Posterior vena cava (tissue), 2 donors: ENCODE measurements around the gene WFDC12. TPM values are rescaled to one million over a fixed set of nuclear protein-coding genes. Genes with fewer than 3 reads are reported as not detected.

Source experiments
- DNase-seq: peaks from one replicate; pipeline ENCODE4 v3.0.0-alpha.2; 2020; ENCODE audit warnings: low spot score
- intact Hi-C, 2 donors: fragments of 100-400 bp; cut with DNase I; formaldehyde crosslinking; loops; one replicate each; pipeline versions ENCODE4 v1.14.1 to v1.14.2; 2022 to 2023
- total RNA-seq, 2 donors: library from RNA; stranded (reverse); fragmentation: NEBNext Ultra II Directional; extraction: Animal tissue kit (Norgen Biotek cat#: 25700); gene quantifications; one replicate each; pipeline ENCODE4 v1.2.1, GENCODE V29; 2021
- donor health status: DM: yes; HTN: yes; CAD: no.
- donor health status: DM: yes; HTN: yes; CAD: no.

WFDC12 gene
- total RNA-seq, 2 donors from 2014 or later: not detected

DNA sequence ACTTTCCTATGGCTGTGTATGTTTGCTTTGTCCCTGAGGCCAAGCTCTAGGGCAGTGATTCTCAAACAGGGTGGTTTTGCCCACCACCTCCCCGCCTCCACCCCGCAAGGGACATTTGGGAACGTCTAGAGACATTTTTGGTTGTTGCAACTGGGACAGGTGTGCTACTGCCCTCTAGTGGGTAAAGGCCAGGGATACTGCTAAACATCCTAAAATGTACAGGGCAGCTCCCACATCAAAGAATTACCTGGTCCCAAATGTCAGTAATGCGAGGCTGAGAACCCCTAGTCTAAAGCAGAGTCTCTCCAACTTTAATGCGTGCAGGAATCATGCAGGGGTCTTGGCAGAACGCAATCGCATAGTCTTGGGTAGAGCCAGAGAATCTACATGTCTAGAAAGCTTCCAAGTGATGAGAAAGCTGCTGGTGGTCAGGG, 28.4 kb downstream of the WFDC12 start:
- DNase-seq: no peak
- intact Hi-C loops: no loop called here

DNA sequence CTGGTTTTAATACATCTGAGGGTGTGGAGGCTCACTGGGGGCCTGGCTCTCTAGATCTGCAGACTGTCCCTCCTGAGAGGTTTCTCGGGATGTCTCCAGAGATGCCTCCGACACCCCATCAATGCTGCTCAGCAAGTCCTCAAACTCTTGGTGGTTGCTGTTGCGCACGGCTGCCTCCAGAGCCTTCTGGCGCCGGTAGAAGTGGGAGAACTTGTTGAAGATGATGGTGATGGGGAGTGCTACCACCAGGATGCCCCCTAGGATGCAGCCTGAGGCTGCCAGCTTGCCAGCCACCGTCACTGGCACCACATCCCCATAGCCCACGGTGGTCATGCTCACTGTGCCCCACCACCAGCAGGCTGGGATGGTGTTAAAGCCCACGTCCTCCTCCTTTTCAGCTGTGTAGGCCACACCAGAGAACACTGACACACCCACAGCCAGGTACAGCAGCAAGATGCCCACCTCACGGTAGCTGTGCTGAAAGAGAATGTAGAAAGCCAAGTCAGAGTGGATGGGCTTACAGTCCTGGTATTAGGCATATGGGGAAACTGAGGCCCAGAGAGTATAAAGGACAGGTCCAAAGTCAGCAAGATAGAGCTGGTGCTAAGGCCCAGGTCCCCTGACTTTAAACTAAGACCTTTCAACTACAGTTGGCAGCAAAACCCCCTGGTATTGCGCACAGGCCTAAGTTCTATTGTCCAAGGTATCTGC, 29.2 kb downstream of the WFDC12 start:
- no peak for DNase-seq
- intact Hi-C loops: no loop called here

DNA sequence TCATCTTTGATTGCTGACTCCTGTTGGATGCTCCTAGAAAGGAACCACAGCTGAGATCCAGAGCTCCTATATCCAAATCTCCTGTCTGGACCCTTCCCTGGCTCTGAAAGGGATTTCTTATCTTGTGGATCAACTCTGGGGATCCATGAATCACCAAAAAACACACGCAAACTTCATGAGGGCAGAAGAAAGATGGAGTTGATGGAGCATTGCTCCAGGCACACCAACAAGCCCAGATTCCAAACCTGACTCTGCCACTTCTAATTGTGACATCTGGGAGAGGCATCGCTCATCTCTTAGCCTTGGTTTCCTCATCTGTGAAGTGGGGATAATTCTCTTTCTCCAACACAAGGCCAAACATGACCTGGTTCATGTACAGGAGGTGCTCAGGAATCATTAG, 30.1 kb downstream of the WFDC12 start:
- no peak for DNase-seq
- intact Hi-C loops: no loop called here

DNA sequence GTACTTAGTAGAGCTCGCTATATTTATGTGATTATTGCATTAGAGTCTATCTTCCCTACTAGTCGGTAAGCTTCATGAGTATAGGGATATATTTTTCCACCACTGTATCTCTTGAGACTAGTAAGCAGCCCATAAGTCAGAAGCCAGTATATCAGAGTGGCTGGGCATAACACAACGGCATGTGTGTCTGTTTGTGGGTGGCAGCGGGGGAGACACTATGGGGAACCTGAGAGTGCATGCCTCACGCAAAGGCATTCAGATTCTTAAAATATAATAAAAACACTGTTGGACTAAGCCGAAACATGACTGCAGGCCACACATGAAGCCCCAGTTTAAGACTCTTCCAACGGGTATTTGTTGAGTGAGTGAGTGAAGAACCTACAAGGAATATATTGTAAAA, 31.4 kb downstream of the WFDC12 start:
- DNase-seq: no peak
- intact Hi-C loops: loop anchor here in 1 of 2 donors (2.0 kb wide), 1 partner anchor 82 kb away; no protein-coding TSS in a partner anchor

DNA sequence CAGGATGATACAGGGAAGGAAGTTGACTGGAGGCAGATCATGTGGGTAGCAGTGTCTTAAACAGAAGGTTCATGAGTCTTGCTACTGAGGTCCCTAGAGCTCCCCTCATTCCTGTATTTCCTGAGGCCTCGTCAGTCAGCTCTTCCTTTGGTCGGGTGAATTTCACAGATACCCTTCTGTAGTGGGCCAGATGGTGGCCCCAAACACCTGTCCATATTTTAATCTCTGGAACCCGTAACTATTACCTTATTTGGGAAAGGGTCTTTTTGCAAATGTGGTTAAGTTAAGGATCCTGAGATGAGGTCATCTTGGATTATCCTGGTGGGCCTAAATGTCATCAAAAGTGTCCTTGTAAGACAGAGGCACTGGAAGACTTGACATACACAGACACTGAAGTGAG, 32.9 kb downstream of the WFDC12 start:
- DNase-seq: no peak
- intact Hi-C loops: no loop called here

DNA sequence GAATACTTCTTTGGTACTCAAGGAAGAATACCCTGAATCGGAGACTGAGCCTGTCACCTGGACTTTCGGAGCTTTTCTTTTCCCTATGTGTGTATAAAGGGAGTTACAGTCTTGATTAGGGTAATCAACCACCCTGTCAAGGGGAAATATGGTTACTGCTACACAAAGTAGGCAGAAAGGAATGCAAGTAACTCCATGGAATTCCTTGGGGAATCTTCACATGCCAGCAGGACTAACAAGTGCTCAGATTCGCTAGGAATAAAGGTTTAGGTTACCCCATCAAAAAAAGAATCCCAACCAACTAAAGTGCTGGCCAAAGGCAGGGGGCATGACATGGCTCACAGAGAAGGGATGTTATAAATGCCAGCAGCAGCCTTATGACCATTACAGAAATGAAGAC, 33.8 kb downstream of the WFDC12 start:
- no peak for DNase-seq
- intact Hi-C loops: no loop called here

DNA sequence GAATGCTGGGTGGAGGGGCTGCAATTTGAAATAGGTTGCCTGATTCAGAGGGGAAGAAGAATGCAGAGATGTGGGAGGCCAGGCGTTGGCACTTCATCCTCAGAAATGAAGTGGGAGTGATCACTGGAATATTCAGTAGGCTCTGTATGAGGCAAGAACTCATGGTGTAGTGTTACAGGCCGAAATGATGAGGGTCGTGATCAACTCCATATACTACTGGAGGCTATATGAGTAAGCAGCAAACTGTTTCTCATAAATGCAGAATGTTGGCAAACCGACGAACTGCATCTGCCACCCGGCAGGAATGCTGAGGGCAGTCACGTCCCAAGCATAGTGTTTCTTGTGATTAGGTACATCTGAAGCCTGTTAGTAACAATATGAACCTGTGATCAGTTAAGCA, 36.0 kb downstream of the WFDC12 start:
- DNase-seq: no peak
- intact Hi-C loops: no loop called here

DNA sequence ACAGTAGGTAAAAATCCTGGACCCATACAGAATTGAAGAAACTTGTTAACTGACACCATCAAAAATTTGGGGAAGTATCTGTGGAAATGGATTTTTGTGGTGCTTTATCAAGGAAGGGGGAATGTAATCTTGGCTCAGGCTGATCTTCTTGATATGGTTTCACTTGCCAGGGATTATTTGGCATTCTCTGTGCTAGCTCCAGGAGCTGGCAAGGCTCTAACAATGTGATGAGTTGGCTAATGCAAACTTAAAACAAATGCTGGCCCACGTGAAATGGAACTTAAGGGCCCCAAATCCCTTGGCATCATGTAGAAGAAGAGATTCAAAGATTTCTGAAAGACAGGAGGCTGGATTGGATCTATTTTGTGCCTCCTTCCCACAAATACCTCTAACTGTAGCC, 36.5 kb downstream of the WFDC12 start:
- no peak for DNase-seq
- intact Hi-C loops: no loop called here

DNA sequence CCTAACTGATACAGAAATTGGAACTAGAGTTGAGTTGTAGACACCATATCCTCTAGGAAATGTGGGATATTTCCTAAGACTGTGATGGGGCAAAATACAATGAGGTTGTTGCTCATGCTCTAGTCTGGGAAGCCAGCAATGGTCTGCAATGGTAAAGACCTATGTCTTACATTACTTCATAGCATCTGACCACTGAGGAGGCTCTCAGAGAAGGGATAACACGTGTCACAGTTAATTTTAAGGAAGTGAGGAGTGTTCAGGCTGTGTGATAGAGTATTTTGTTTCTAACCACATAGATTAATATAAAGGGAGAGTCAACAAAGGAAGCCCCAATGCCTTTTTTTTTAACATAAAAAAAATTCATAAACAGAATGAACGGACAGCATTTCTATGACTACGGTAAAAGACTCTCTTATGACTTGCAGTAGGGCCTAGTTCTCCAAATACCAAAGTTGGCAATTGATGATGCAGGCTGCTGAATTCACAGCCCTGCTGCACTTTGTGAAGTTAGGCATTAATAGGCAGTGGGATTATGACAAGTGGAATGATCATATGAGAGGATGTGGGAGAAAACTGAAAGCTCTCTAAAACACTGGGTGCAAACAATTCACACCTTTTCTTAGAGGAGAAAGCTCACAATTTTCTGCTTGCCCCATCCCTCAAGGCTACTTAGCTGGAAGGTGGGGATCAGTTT, 37.0 kb downstream of the WFDC12 start:
- no peak for DNase-seq
- intact Hi-C loops: no loop called here

DNA sequence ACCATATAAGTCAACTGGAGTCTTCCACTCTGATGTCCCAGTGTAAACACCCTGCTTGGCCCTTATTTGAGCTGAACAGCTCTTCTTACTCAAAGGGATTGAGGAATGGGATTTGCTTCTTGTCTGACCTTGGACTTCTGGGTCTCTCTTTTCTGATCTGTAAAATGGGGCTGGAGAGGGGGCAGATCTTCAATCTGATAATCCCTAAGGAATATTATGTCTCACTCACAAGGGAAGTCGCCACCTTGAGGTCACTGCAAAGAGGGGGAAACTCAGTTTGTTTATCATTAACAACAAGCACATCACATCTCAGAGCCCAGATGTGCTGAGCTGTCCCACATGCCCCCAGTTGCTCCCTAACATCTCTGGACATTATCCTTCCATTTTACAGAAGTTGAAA, 38.4 kb downstream of the WFDC12 start:
- no peak for DNase-seq
- intact Hi-C loops: no loop called here

DNA sequence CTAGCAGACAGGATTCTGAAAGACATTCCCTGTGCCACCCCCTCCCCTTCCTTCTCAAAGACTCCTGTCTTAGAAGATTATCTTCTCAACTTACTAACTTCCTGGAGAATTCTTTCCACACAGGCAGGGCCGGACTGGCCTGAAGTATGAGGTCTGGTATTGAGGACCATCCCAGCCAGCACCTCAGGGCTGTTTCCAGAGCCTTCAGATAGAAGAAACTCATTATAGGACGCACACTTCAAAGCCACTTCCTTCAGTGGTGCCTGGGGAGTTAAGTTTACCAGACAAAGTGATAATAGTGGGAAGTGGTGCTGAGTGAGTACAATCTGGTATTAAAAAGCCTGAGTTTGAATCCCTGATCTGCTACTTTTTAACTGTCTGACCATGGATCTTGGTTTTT, 39.0 kb downstream of the WFDC12 start:
- intact Hi-C loops: no loop called here
- no peak for DNase-seq

DNA sequence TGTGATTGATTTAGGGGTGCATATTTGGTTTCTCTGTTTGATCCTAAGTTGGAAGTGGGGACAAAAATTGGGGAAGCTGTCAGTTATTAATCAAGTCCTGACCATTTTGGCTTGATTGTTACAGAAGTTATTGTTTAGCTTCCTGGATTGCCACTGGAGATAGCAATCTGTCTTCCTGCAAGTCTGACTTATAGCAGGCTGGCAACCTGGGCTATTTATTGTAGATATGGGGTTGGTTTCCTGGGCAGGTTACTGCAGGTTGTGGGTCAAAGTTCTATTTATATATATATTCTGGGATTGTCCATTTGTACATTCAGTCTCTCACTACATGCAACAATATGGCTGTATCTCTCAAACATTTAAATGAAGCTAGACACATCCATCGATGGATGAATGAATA, 41.1 kb downstream of the WFDC12 start:
- intact Hi-C loops: no loop called here
- no peak for DNase-seq

DNA sequence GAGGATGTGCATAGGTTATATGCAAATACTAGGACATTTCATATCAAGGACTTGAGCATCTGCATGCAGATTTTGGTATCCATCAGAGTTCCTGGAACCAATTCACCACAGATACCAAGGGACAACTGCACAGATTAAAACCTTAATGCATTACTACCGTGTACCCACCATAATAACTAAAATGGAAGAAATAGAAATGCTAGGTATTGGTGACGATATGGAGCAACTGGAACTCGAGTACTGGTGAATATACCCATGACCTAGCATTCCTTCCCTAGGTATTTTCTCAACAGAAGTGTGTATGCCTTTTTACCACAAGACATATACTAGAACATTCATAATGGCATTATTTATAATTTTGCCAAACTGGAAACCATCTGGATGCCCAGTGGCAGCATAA, 41.8 kb downstream of the WFDC12 start:
- no peak for DNase-seq
- intact Hi-C loops: no loop called here

DNA sequence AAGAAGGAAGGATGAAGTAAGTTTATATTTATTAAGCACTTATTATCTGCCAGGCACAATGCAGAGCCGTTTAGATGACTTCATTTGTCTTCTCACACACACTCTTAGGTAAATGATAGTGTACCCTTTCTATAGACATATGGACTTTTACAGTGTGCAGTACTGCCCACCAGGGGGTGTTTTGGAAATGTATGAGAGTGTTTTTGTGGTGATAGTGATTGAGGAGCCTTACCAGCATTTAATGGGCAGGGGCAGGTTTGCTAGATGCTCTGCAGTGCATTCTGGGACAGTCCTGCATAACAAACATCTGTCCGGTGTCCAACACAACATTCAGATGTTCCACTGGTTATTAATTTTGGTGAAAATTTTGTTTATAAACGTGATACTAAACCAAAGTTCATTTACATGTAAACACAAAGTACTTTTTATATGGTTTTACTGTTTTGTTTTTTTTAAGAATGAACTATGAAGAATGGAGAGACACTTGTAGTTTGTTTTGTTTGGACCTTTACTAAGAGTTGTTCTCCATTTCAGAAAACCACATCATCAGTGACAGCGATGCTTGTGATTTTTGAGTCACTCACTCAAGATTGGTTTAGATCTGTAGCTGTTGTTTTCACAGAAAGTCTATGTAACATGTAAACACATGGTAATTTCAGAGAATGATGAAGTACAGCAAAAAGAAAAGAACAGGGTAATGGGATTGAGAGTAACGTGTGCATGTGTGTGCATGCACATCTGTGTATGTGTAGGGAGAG, 43.2 kb downstream of the WFDC12 start:
- DNase-seq: no peak
- intact Hi-C loops: no loop called here

DNA sequence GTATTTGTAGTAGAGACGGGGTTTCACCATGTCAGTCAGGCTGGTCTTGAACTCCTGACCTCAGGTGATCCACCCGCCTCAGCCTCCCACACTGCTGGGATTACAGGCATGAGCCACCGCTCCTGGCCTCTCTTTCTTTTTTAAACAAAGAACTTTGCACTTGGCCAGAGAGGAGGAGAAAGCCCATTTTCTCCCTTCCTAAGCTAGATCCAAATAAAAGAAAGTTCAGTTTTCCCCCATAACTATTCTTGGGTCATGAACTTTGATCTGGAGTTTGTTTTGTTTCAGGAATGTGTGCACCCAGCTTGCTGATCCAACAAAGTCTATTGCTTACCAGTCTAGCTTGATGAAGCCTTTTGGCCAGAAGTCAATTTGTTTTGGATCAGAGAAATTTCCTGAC, 46.7 kb downstream of the WFDC12 start:
- no peak for DNase-seq
- intact Hi-C loops: no loop called here

Other genes with a start within 250 kb of the WFDC12 start
- 100 to 1,000 TPM; 165 to 179 TPM for gene YWHAB, start 238.8 kb downstream of the WFDC12 start, total RNA-seq
- 1 to 10 TPM; 5.9 to 9.9 TPM for gene PABPC1L, start 214.4 kb downstream of the WFDC12 start, total RNA-seq
- gene TOMM34, start 164.1 kb downstream of the WFDC12 start, total RNA-seq: 10 to 100 TPM in 1 of 2 donors, 1 to 10 TPM in 1; 7.3 to 12.3 TPM
- 10 to 100 TPM; 29.0 to 30.1 TPM for gene STK4, start 158.0 kb downstream of the WFDC12 start, total RNA-seq
- not detected for gene KCNS1, start 23.3 kb downstream of the WFDC12 start, total RNA-seq
- gene WFDC5, start 9.3 kb downstream of the WFDC12 start, total RNA-seq: not detected
- gene PI3, start 50.4 kb upstream of the WFDC12 start, total RNA-seq: not detected
- not detected for gene SEMG1, start 82.6 kb upstream of the WFDC12 start, total RNA-seq
- not detected for gene SEMG2, start 96.9 kb upstream of the WFDC12 start, total RNA-seq
- 10 to 100 TPM; 14.6 to 74.0 TPM for gene SLPI, start 130.1 kb upstream of the WFDC12 start, total RNA-seq
- not detected for gene RBPJL, start 182.4 kb upstream of the WFDC12 start, total RNA-seq
- under 1 TPM; 0.29 to 0.56 TPM for gene MATN4, start 183.8 kb upstream of the WFDC12 start, total RNA-seq
- gene SDC4, start 224.0 kb upstream of the WFDC12 start, total RNA-seq: 100 to 1,000 TPM in 1 of 2 donors, 10 to 100 TPM in 1; 85.7 to 104 TPM
- 10 to 100 TPM; 21.8 to 22.6 TPM for gene SYS1, start 238.7 kb upstream of the WFDC12 start, total RNA-seq